ENCODE results near the gene FAM221B.

The FAM221B gene

GRCh38 chr9:35790385-35791296 is 37.9 kb downstream of the FAM221B start:
- DNase-seq: peak; percentile 48 to 78

- no peak for DNase-seq
Observed at GRCh38 chr9:35790025-35790384, 38.5 kb downstream of the FAM221B start.

- no peak for DNase-seq
Observed at GRCh38 chr9:35789541-35789940, 39.0 kb downstream of the FAM221B start.

- DNase-seq: no peak
Observed at GRCh38 chr9:35783418-35783817, 45.1 kb downstream of the FAM221B start.

GRCh38 chr9:35781066-35781465 is 47.5 kb downstream of the FAM221B start:
- DNase-seq: no peak

GRCh38 chr9:35778496-35778895 is 50.0 kb downstream of the FAM221B start:
- DNase-seq: no peak

GRCh38 chr9:35776018-35776417 is 52.5 kb downstream of the FAM221B start:
- DNase-seq: no peak

GRCh38 chr9:35774907-35775635 is 53.5 kb downstream of the FAM221B start:
- DNase-seq: peak; percentile 10 to 25

GRCh38 chr9:35771943-35772342 is 56.6 kb downstream of the FAM221B start:
- no peak for DNase-seq

- no peak for DNase-seq
Observed at GRCh38 chr9:35771534-35771933, 57.0 kb downstream of the FAM221B start.

- no peak for DNase-seq
Observed at GRCh38 chr9:35771075-35771433, 57.5 kb downstream of the FAM221B start.

GRCh38 chr9:35769763-35770162 is 58.8 kb downstream of the FAM221B start:
- DNase-seq: no peak

GRCh38 chr9:35767458-35767857 is 61.1 kb downstream of the FAM221B start:
- no peak for DNase-seq

GRCh38 chr9:35766997-35767396 is 61.5 kb downstream of the FAM221B start:
- DNase-seq: no peak
